Ishikawa (cell line): ENCODE measurements around the gene KIAA0319L.

Experiments used
- CEBPB ChIP-seq: IDR thresholded peaks from 2 replicates; pipeline ENCODE4 v1.6.1; 2012
- CREB1 ChIP-seq: IDR thresholded peaks from 2 replicates; pipeline ENCODE4 v1.6.1; 2012; ENCODE audit warnings: low read depth
- EGR1 ChIP-seq: IDR thresholded peaks from 2 replicates; pipeline ENCODE4 v1.6.1; 2012
- EP300 ChIP-seq: IDR thresholded peaks from 2 replicates; pipeline ENCODE4 v1.6.1; 2012; ENCODE audit warnings: borderline replicate concordance
- FOXM1 ChIP-seq: IDR thresholded peaks from 2 replicates; pipeline ENCODE4 v1.6.1; 2012; ENCODE audit warnings: low read depth, borderline replicate concordance
- NFIC ChIP-seq: IDR thresholded peaks from 2 replicates; pipeline ENCODE4 v1.6.1; 2012
- RAD21 ChIP-seq: IDR thresholded peaks from 2 replicates; pipeline ENCODE4 v1.6.1; 2012; ENCODE audit warnings: low read depth
- TAF1 ChIP-seq: IDR thresholded peaks from 2 replicates; pipeline ENCODE4 v1.6.1; 2012; ENCODE audit warnings: low read depth, mild to moderate bottlenecking
- TCF12 ChIP-seq: IDR thresholded peaks from 2 replicates; pipeline ENCODE4 v1.6.1; 2012; ENCODE audit warnings: low read depth
- TEAD4 ChIP-seq: IDR thresholded peaks from 2 replicates; pipeline ENCODE4 v1.6.1; 2012
- YY1 ChIP-seq: IDR thresholded peaks from 2 replicates; pipeline ENCODE4 v1.6.1; 2012; ENCODE audit warnings: low read depth
- ZBTB7A ChIP-seq: IDR thresholded peaks from 2 replicates; pipeline ENCODE4 v1.6.1; 2012; ENCODE audit warnings: low read depth
- TF ChIP-seq, protein P1 (sequence below): IDR thresholded peaks from 2 replicates; pipeline ENCODE4 v1.6.1; 2012
- TF ChIP-seq, protein P2 (sequence below): IDR thresholded peaks from 2 replicates; pipeline ENCODE4 v1.6.1; 2012
- TF ChIP-seq, protein P3 (sequence below): IDR thresholded peaks from 2 replicates; pipeline ENCODE4 v1.6.1; 2012; ENCODE audit warnings: low read depth, mild to moderate bottlenecking

Gene KIAA0319L

DNA sequence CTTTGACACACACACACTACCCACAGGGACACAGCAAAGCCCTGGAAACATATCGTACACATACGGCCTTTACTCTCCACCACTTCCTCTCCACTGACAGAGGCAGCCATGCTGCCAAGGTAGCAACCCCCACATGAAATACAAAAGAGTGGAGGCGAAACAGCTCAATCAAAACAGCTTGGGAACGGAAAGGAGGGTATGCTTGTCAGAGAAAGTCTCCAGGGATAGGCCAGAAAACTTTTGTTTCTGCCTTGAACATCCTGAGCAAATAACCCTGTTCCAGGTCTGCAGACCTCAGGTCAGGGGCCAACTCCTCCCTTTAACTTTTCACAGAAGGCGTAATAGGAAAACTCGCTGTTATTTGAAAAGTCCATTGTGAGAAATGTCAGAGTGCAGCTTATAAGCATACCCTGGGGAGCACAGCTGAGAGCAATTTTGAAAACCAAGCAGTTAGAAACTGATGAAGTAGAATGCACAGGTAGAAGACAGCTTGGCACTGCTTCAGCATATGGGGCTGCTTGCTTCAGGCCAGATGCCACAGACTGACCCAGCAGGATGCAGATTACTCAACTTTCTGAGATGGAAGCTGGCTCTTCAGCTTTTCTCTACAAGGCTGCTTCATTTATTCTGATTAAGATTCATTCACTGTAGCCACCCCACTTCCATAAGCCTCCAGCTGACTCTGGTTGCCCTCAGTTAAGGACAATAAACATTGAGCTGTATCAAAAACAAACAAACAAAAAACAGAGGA lies 18.0 kb downstream of the KIAA0319L start:
- TF ChIP-seq, protein P1, sequence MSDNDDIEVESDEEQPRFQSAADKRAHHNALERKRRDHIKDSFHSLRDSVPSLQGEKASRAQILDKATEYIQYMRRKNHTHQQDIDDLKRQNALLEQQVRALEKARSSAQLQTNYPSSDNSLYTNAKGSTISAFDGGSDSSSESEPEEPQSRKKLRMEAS: no peak
- TF ChIP-seq TEAD4: no peak
- TF ChIP-seq CEBPB: peak; percentile 78
- no peak for TF ChIP-seq FOXM1
- TF ChIP-seq YY1: no peak
- TF ChIP-seq NFIC: peak; percentile 20; the same call in 1 of the 2 replicates
- no peak for TF ChIP-seq RAD21

DNA sequence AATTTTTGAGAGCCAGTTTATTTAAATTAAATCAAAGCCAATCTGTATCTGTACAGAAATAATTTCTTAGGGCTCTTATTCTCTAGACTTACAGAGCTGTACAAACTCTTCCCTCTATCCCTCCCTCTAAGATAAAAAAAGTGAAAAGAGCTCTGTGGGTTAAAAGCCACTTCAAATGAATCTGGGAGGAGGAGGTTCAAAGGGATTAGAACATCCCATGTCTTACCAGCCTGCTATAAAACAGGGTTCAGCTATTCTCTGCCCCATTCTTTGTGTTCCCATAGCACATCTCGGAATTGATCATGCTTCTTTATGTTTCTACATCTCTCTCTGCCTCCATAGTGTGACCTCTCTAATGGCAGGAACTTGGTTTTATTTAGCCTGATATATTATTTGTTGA lies 19.4 kb downstream of the KIAA0319L start:
- TF ChIP-seq TEAD4: no peak
- TF ChIP-seq ZBTB7A: no peak
- no peak for TF ChIP-seq YY1
- TF ChIP-seq FOXM1: no peak
- no peak for TF ChIP-seq TCF12
- TF ChIP-seq NFIC: no peak
- TF ChIP-seq CEBPB: no peak
- no peak for TF ChIP-seq TAF1
- no peak for TF ChIP-seq EP300
- TF ChIP-seq EGR1: no peak
- TF ChIP-seq CREB1: no peak

DNA sequence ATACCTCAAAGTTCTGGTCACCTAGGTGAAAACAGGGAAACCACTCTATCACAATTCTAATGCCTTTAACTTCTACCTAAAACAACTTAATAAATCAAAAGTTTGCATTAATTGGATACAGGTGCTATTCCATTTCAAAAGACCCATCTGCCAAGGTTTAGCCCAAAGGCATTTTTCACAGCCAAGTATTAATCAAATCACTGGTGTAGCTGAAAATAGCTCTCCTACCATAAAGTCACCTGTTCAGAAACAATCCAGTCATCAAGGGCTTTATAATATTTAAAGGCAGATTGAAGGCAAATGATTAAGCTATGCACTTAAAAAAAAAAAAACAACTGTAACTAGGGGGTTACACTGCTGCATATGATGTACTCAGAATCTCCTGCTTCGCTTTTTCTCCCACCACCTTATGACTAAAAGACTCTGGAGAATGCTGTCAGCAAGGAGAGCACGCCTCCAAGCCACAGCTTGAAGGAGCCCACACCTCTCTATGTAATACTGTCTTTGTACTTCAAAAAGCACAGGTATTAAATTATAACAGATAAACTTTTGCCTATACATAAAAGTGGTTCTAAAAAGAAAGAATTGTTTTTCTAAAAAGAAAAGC lies 20.5 kb downstream of the KIAA0319L start:
- TF ChIP-seq FOXM1 (no peak), ZBTB7A (no peak), TCF12 (no peak), CREB1 (no peak), RAD21 (no peak), TEAD4 (no peak), TAF1 (no peak), CEBPB (no peak), EGR1 (no peak), EP300 (no peak), NFIC (no peak), YY1 (no peak)
- TF ChIP-seq, protein P1: no peak
- TF ChIP-seq, protein P2, sequence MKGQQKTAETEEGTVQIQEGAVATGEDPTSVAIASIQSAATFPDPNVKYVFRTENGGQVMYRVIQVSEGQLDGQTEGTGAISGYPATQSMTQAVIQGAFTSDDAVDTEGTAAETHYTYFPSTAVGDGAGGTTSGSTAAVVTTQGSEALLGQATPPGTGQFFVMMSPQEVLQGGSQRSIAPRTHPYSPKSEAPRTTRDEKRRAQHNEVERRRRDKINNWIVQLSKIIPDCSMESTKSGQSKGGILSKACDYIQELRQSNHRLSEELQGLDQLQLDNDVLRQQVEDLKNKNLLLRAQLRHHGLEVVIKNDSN: no peak
- TF ChIP-seq, protein P3, sequence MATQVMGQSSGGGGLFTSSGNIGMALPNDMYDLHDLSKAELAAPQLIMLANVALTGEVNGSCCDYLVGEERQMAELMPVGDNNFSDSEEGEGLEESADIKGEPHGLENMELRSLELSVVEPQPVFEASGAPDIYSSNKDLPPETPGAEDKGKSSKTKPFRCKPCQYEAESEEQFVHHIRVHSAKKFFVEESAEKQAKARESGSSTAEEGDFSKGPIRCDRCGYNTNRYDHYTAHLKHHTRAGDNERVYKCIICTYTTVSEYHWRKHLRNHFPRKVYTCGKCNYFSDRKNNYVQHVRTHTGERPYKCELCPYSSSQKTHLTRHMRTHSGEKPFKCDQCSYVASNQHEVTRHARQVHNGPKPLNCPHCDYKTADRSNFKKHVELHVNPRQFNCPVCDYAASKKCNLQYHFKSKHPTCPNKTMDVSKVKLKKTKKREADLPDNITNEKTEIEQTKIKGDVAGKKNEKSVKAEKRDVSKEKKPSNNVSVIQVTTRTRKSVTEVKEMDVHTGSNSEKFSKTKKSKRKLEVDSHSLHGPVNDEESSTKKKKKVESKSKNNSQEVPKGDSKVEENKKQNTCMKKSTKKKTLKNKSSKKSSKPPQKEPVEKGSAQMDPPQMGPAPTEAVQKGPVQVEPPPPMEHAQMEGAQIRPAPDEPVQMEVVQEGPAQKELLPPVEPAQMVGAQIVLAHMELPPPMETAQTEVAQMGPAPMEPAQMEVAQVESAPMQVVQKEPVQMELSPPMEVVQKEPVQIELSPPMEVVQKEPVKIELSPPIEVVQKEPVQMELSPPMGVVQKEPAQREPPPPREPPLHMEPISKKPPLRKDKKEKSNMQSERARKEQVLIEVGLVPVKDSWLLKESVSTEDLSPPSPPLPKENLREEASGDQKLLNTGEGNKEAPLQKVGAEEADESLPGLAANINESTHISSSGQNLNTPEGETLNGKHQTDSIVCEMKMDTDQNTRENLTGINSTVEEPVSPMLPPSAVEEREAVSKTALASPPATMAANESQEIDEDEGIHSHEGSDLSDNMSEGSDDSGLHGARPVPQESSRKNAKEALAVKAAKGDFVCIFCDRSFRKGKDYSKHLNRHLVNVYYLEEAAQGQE: no peak

DNA sequence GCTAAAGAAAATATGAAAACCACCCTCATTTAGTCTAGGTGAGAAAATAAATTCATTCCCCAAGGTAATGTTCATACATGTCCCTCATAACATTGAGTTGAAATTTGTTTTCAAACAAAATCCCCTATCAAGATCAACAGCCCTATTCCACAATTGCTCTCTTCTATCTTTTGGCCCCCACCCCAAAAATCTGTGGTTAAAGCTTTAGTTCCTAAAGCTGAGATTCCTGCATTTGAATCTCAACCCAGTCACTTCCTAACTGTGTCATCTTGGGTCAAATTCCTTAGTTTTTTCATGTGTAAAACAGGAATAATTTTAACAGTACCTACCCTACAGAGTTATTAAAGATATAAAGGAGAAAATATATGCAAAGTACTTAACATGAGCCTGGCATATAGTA lies 22.0 kb downstream of the KIAA0319L start:
- TF ChIP-seq RAD21: no peak

DNA sequence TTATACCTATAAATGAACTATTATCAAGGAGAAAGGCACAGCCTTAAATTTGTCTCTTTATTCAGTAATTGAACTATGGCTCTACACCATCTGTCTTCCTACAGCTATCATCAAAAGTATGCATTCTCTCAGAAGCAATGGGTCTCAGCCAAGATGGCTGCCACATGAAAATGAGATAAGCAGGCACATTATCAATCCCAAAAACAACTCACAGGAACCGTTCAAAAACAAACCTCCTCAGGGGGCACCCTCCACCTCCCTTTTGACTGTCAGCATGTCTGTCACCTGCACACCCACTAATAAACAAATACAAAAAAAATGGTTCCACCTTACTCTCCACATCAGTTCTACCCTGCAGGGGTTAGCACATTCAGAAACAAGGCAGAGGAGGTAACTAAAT lies 23.6 kb downstream of the KIAA0319L start:
- 0 out of 2 replicates have a peak, but pooled peaks have one; percentile 27 for TF ChIP-seq YY1
- TF ChIP-seq CEBPB: no peak

DNA sequence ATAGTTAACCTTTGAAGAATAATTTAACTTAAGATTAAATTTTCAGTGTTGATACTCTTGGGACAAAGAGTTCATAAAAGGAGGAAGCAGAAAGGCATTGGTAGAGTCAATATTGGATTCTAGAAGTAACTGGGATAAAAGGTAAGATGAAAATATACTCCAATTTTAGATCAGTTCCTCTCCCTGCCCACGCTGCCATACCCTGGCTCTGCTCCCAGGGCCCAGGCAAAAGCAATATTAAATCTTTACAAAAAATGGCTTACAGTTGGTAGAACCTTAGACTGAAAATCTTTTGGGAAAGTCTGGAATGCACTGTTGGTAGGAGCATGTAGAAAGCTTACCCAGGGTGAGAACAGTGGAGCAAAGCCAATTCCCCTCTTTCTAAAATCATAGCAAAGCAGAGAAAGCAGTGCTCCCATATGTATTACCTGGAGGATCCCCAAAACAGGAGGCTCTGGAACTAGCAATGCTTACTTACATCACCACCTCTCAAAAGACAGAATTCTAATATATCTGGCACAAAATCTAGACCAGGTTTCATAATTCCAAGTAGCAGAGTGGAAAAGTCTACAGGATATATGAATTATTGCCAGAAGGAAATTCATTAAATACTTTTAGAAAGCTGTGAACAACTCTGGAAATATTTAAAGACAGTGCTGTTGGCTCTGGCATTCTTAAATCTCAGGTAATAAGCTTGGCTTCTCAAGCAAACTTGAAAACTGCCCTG lies 24.5 kb downstream of the KIAA0319L start:
- TF ChIP-seq, protein P1: no peak
- TF ChIP-seq, protein P3: no peak
- TF ChIP-seq NFIC (no peak), EGR1 (no peak), RAD21 (no peak), TEAD4 (no peak), FOXM1 (no peak), CEBPB (no peak)
